MCF 10A (cell line): ENCODE measurements around the gene PPARA. TPM values are rescaled to one million over a fixed set of nuclear protein-coding genes. Genes with fewer than 3 reads are reported as not detected.
A peak's percentile ranks its signal among the peaks of the same experiment; 100 is the strongest.

ENCODE experiments used
- Bru-seq: library from RNA; stranded (reverse); fragments of 400-500 nt; gene quantifications from one replicate; lab custom pipeline; 2021; lab: Mats Ljungman, UMichigan
- BruChase-seq, 2 experiments: library from RNA; stranded (reverse); fragments of 400-500 nt; gene quantifications; one replicate each; lab custom pipeline; 2021; lab: Mats Ljungman, UMichigan
- BruUV-seq: library from RNA; stranded (reverse); fragments of 400-500 nt; replicated peaks from 2 replicates; lab custom pipeline; 2021; lab: Mats Ljungman, UMichigan
- CTCF ChIA-PET: fragments of 300-600 bp; sonication (Branson Sonifier 250); formaldehyde crosslinking; extraction: SDS; loops from one replicate; lab custom pipeline; 2021; ENCODE audit warnings: antibody characterized with exemption, inconsistent platforms; lab: Yijun Ruan, JAX
- POLR2A ChIA-PET: fragments of 300-600, 350-650 bp; sonication (Branson Sonifier 250); formaldehyde crosslinking; extraction: SDS; loops from one replicate; lab custom pipeline; 2020; ENCODE audit warnings: antibody characterized with exemption, inconsistent platforms; lab: Yijun Ruan, JAX
- DNase-seq: peaks from one replicate; pipeline ENCODE4 v3.0.0-alpha.2; 2018; ENCODE audit not compliant: unreplicated experiment
- H3K27ac Mint-ChIP-seq: one replicate; pipeline ENCODE4 v1.8.0; 2022; ENCODE audit warnings: mild to moderate bottlenecking, low read depth, mixed read lengths; ENCODE audit not compliant: unreplicated experiment
- H3K27me3 Mint-ChIP-seq: one replicate; pipeline ENCODE4 v1.8.0; 2022; ENCODE audit warnings: mixed read lengths; ENCODE audit not compliant: insufficient read depth, unreplicated experiment
- H3K36me3 Mint-ChIP-seq: one replicate; pipeline ENCODE4 v1.8.0; 2022; ENCODE audit warnings: mild to moderate bottlenecking, moderate library complexity, mixed read lengths; ENCODE audit not compliant: insufficient read depth, unreplicated experiment
- H3K4me1 Mint-ChIP-seq: one replicate; pipeline ENCODE4 v1.8.0; 2022; ENCODE audit warnings: mixed read lengths; ENCODE audit not compliant: insufficient read depth, unreplicated experiment
- H3K4me3 Mint-ChIP-seq: one replicate; pipeline ENCODE4 v1.8.0; 2022; ENCODE audit warnings: mild to moderate bottlenecking, moderate library complexity, mixed read lengths; ENCODE audit not compliant: unreplicated experiment
- H3K9me3 Mint-ChIP-seq: one replicate; pipeline ENCODE4 v1.8.0; 2022; ENCODE audit warnings: mixed read lengths; ENCODE audit not compliant: unreplicated experiment
- intact Hi-C: fragments of 100-400 bp; cut with micrococcal nuclease; formaldehyde crosslinking; loops from 2 replicates; pipeline ENCODE4 v1.14.1; 2022
- long read RNA-seq: library from polyadenylated mRNA; stranded (forward); transcript quantifications from one replicate; pipeline ENCODE4 v2.0.0, GENCODE V29; 2022
- total RNA-seq: library from RNA; stranded (reverse); gene quantifications from 2 replicates; pipeline ENCODE4 v1.2.3, GENCODE V29; 2022
- TF ChIP-seq, protein P1 (sequence below): fragments of 200-600 bp; IDR thresholded peaks from one replicate; pipeline ENCODE4 v1.8.0; 2022; ENCODE audit warnings: antibody characterized with exemption, mild to moderate bottlenecking; ENCODE audit not compliant: unreplicated experiment

PPARA gene
- total RNA-seq (8.0 and 10.1 TPM in 2 replicates), Bru-seq, nascent RNA (percentile 45 among the genes with signal in this experiment), BruChase-seq, experiment 1, labeled RNA remaining after a 6-hour chase (percentile 60 among the genes with signal in this experiment), BruChase-seq, experiment 2, labeled RNA remaining after a 2-hour chase (percentile 52 among the genes with signal in this experiment)
- long read RNA-seq, partial matches to known transcripts, result 1 of 7 reads
- long read RNA-seq, other reads (novel, unspliced or antisense), result 6 of 7 reads

- POLR2A ChIA-PET, result interaction anchor here (0.7 to 1.7 kb wide), 5 partner anchors 48 to 186 kb away, joined by 3 to 5 read pairs (median 4); partner anchors contain the start of genes GTSE1 and TTC38
- H3K4me1 Mint-ChIP-seq, result peaks cover 6% of the 10 kb centered on the region
- no peaks in the 10 kb centered on the region for H3K9me3 Mint-ChIP-seq
- TF ChIP-seq, protein P1, sequence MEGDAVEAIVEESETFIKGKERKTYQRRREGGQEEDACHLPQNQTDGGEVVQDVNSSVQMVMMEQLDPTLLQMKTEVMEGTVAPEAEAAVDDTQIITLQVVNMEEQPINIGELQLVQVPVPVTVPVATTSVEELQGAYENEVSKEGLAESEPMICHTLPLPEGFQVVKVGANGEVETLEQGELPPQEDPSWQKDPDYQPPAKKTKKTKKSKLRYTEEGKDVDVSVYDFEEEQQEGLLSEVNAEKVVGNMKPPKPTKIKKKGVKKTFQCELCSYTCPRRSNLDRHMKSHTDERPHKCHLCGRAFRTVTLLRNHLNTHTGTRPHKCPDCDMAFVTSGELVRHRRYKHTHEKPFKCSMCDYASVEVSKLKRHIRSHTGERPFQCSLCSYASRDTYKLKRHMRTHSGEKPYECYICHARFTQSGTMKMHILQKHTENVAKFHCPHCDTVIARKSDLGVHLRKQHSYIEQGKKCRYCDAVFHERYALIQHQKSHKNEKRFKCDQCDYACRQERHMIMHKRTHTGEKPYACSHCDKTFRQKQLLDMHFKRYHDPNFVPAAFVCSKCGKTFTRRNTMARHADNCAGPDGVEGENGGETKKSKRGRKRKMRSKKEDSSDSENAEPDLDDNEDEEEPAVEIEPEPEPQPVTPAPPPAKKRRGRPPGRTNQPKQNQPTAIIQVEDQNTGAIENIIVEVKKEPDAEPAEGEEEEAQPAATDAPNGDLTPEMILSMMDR, result no peak
- CTCF ChIA-PET, result interaction anchor here (0.6 to 1.2 kb wide), 2 partner anchors 9 to 156 kb away, joined by 3 to 4 read pairs; no protein-coding TSS in a partner anchor
- peaks cover 14% of the 10 kb centered on the region for H3K27me3 Mint-ChIP-seq
- intact Hi-C loops, result no loop called here
- peak within 1 kb of the TSS; percentile 70 for H3K4me3 Mint-ChIP-seq
- no peak within 1 kb of the TSS for H3K27ac Mint-ChIP-seq
- BruUV-seq, result no TSS peak
- peak; percentile 71 for DNase-seq
- peaks cover 15% of the 10 kb centered on the region for H3K36me3 Mint-ChIP-seq
Measured at GRCh38 chr22:46150034-46150654, at the start of gene PPARA. PPARA (plus strand) TSS chr22:46150526; CDS start chr22:46198384, 47,858 bp downstream.

- ChIA-PET POLR2A (interaction anchor here (0.6 to 1.5 kb wide), 5 partner anchors 14 to 89 kb away, joined by 3 to 4 read pairs (median 3); no protein-coding TSS in a partner anchor), CTCF (interaction anchor here (0.6 kb wide), 1 partner anchor 107 kb away, joined by 4 read pairs; no protein-coding TSS in a partner anchor)
- no peaks in the 10 kb centered on the region for H3K27me3 Mint-ChIP-seq
- peaks cover 93% of the 10 kb centered on the region for H3K36me3 Mint-ChIP-seq
- BruUV-seq, result no TSS peak
- peaks cover 34% of the 10 kb centered on the region for H3K4me1 Mint-ChIP-seq
- intact Hi-C loops, result no loop called here
- no peaks in the 10 kb centered on the region for H3K9me3 Mint-ChIP-seq
- DNase-seq, result no peak
- H3K4me3 Mint-ChIP-seq, result no peak overlapping the region
- H3K27ac Mint-ChIP-seq, result peak overlapping the region; percentile 97
- TF ChIP-seq, protein P1, result no peak
Measured at GRCh38 chr22:46102159-46102558, 48.2 kb upstream of the PPARA start.

GRCh38 chr22:46102752-46103151 is 47.6 kb upstream of the PPARA start:
- peaks cover 93% of the 10 kb centered on the region for H3K36me3 Mint-ChIP-seq
- intact Hi-C loops, result no loop called here
- H3K27me3 Mint-ChIP-seq, result no peaks in the 10 kb centered on the region
- no peaks in the 10 kb centered on the region for H3K9me3 Mint-ChIP-seq
- H3K4me3 Mint-ChIP-seq, result no peak overlapping the region
- no peak for DNase-seq
- no TSS peak for BruUV-seq
- peak overlapping the region; percentile 97 for H3K27ac Mint-ChIP-seq
- TF ChIP-seq, protein P1, result no peak
- H3K4me1 Mint-ChIP-seq, result peaks cover 37% of the 10 kb centered on the region
- CTCF ChIA-PET, result interaction anchor here (0.6 kb wide), 1 partner anchor 108 kb away, joined by 4 read pairs; no protein-coding TSS in a partner anchor
- POLR2A ChIA-PET, result interaction anchor here (0.6 to 1.5 kb wide), 2 partner anchors 15 to 44 kb away, joined by 3 to 4 read pairs; no protein-coding TSS in a partner anchor

DNA sequence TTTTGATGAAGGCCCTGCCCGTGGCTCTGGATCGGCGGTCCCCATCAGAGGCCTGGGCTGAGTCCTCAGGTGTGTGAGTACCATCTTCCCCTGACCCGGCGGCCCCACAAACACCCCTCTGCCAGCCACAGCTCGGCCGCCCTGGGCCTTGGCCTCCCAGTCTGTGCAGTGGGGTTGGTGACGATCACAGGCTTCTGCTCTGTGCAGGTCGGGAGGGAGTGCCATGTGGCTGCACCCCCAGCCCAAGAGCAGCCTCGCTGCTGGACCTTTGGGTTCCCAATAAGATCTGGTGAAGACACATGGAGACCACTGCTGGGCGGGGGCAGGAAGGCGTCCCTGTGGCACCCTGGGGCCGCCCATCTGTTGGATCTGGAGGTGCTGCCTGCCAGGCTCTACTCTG is 47.1 kb upstream of the PPARA start:
- Mint-ChIP-seq H3K4me1 (peaks cover 42% of the 10 kb centered on the region), H3K4me3 (peak overlapping the region; percentile 60), H3K36me3 (peaks cover 93% of the 10 kb centered on the region), H3K27me3 (no peaks in the 10 kb centered on the region), H3K9me3 (no peaks in the 10 kb centered on the region), H3K27ac (peak overlapping the region; percentile 97)
- CTCF ChIA-PET, result no interaction called here
- POLR2A ChIA-PET, result interaction anchor here (1.5 kb wide), 1 partner anchor 15 kb away, joined by 4 read pairs; no protein-coding TSS in a partner anchor
- intact Hi-C loops, result no loop called here
- no peak for DNase-seq
- no TSS peak for BruUV-seq
- TF ChIP-seq, protein P1, result no peak
